ENCODE measurements around the gene CCDC24. TPM values are rescaled to one million over a fixed set of nuclear protein-coding genes. Genes with fewer than 3 reads are reported as not detected.

CCDC24 gene
- total RNA-seq, 4 donors from 2014 or later: 5.0 to 6.2 (median 5.5) TPM

- H3K36me3 ChIP-seq: peaks cover 0 to 25% of the 10 kb centered on the region in 2 donors
- no peaks in the 10 kb centered on the region for H3K27me3 ChIP-seq
- H3K9me3 ChIP-seq: no peaks in the 10 kb centered on the region
- H3K27ac ChIP-seq: no peak overlapping the region
- no peak overlapping the region for H3K4me3 ChIP-seq
- WGBS, 2 donors (ENCODE audit: low coverage in 1 of 2): no CpG with 5 or more reads among the region's 6 CpGs
- H3K4me1 ChIP-seq: peaks cover 0 to 22% (median 0%) of the 10 kb centered on the region in 3 donors
- no peak for TF ChIP-seq POLR2AphosphoS5 (IDR thresholded peaks at IDR 0.05)
- ATAC-seq: no peak
These were observed 5.3 kb downstream of the CCDC24 start for GRCh38 chr1:43996733-43997115.

- ATAC-seq: no peak
- peaks cover 0 to 32% of the 10 kb centered on the region in 2 donors for H3K36me3 ChIP-seq
These were observed 6.0 kb downstream of the CCDC24 start for GRCh38 chr1:43997295-43997999.

GRCh38 chr1:43998000-43998378, 6.6 kb downstream of the CCDC24 start:
- peaks cover 0 to 11% (median 0%) of the 10 kb centered on the region in 3 donors for H3K4me1 ChIP-seq
- no peak for ATAC-seq
- H3K36me3 ChIP-seq: peaks cover 0 to 33% of the 10 kb centered on the region in 2 donors
- WGBS, 2 donors (ENCODE audit: low coverage in 1 of 2): 90% methylated on average over 5 of the region's 11 CpGs; no CpG with 5 or more reads in 1 of the 2 donors
- no peaks in the 10 kb centered on the region for H3K9me3 ChIP-seq
- no peak overlapping the region for H3K27ac ChIP-seq
- H3K27me3 ChIP-seq: no peaks in the 10 kb centered on the region
- no peak overlapping the region for H3K4me3 ChIP-seq
- no peak for TF ChIP-seq CTCF (IDR thresholded peaks at IDR 0.05)
- no peak for TF ChIP-seq EP300 (IDR thresholded peaks at IDR 0.05)
- no peak for TF ChIP-seq POLR2AphosphoS5 (IDR thresholded peaks at IDR 0.05)
- TF ChIP-seq POLR2A (IDR thresholded peaks at IDR 0.05): no peak

More at GRCh38 chr1:43997295-43997999, 6.0 kb downstream of the CCDC24 start:
- Histone ChIP-seq H3K9me3 (no peaks in the 10 kb centered on the region), H3K4me1 (peaks cover 0 to 15% (median 0%) of the 10 kb centered on the region in 3 donors), H3K4me3 (no peak overlapping the region), H3K27me3 (no peaks in the 10 kb centered on the region), H3K27ac (no peak overlapping the region)
- TF ChIP-seq CTCF (IDR thresholded peaks at IDR 0.05): no peak
- WGBS, 2 donors (ENCODE audit: low coverage in 1 of 2): no CpG with 5 or more reads among the region's 22 CpGs

- ATAC-seq: no peak
- TF ChIP-seq EP300 (IDR thresholded peaks at IDR 0.05) (no peak), POLR2AphosphoS5 (IDR thresholded peaks at IDR 0.05) (no peak), POLR2A (IDR thresholded peaks at IDR 0.05) (no peak), CTCF (IDR thresholded peaks at IDR 0.05) (no peak)
These were observed 8.1 kb downstream of the CCDC24 start for GRCh38 chr1:43999455-43999854.

GRCh38 chr1:44000122-44000665, 8.8 kb downstream of the CCDC24 start:
- WGBS, 2 donors (ENCODE audit: low coverage in 1 of 2): no CpG with 5 or more reads among the region's 8 CpGs
- Histone ChIP-seq H3K27me3 (no peaks in the 10 kb centered on the region), H3K9me3 (no peaks in the 10 kb centered on the region), H3K4me3 (no peak overlapping the region), H3K27ac (no peak overlapping the region), H3K4me1 (peaks cover 0 to 11% (median 0%) of the 10 kb centered on the region in 3 donors), H3K36me3 (peaks cover 0 to 33% of the 10 kb centered on the region in 2 donors)
- ATAC-seq: no peak
- TF ChIP-seq POLR2AphosphoS5 (IDR thresholded peaks at IDR 0.05) (no peak), CTCF (IDR thresholded peaks at IDR 0.05) (no peak), EP300 (IDR thresholded peaks at IDR 0.05) (no peak), POLR2A (IDR thresholded peaks at IDR 0.05) (no peak)

More at GRCh38 chr1:43999455-43999854, 8.1 kb downstream of the CCDC24 start:
- Histone ChIP-seq H3K27me3 (no peaks in the 10 kb centered on the region), H3K36me3 (peaks cover 0 to 33% of the 10 kb centered on the region in 2 donors), H3K4me3 (no peak overlapping the region), H3K27ac (no peak overlapping the region), H3K4me1 (peaks cover 0 to 11% (median 0%) of the 10 kb centered on the region in 3 donors), H3K9me3 (no peaks in the 10 kb centered on the region)
- WGBS, 2 donors (ENCODE audit: low coverage in 1 of 2): no CpG with 5 or more reads among the region's 8 CpGs
